Stimulated activated naive CD8-positive, alpha-beta T cell treated with anti-CD3 and anti-CD28 coated beads, Interleukin-15, Interleukin-2, amounts not matched to agents 100 U/mL and 50 U/mL, for 24 hours (primary cell): ENCODE data around the gene SCN4B.

Experiments used
- ATAC-seq: fragments of 150-1000 bp; cut with Tn5 transposase; one replicate; pipeline ENCODE4 v1.10.0; 2021
- DNase-seq: peaks from one replicate; pipeline ENCODE4 v3.0.0; 2021

The SCN4B gene

GRCh38 chr11:118129471-118130172, 23.0 kb downstream of the SCN4B start:
- no peak for ATAC-seq

GRCh38 chr11:118128721-118129470, 23.7 kb downstream of the SCN4B start:
- DNase-seq: no peak
- ATAC-seq: no peak

More at GRCh38 chr11:118129471-118130172, 23.0 kb downstream of the SCN4B start:
- no peak for DNase-seq

- DNase-seq: no peak
- no peak for ATAC-seq
These were observed 24.3 kb downstream of the SCN4B start for GRCh38 chr11:118128310-118128709.

GRCh38 chr11:118126082-118126838, 26.4 kb downstream of the SCN4B start:
- no peak for DNase-seq
- ATAC-seq: peak; percentile 52

GRCh38 chr11:118124929-118125535, 27.6 kb downstream of the SCN4B start:
- DNase-seq (no peak), ATAC-seq (no peak)

- ATAC-seq (no peak), DNase-seq (no peak)
These were observed 31.8 kb downstream of the SCN4B start for GRCh38 chr11:118120793-118121192.

- peak; percentile 61 for ATAC-seq
These were observed 34.6 kb downstream of the SCN4B start for GRCh38 chr11:118117790-118118601.

GRCh38 chr11:118115048-118115447, 37.6 kb downstream of the SCN4B start:
- DNase-seq: no peak

More at GRCh38 chr11:118117790-118118601, 34.6 kb downstream of the SCN4B start:
- peak; percentile 13 for DNase-seq

GRCh38 chr11:118114266-118114665, 38.4 kb downstream of the SCN4B start:
- ATAC-seq: no peak

More at GRCh38 chr11:118115048-118115447, 37.6 kb downstream of the SCN4B start:
- ATAC-seq: no peak

GRCh38 chr11:118112711-118113430, 39.8 kb downstream of the SCN4B start:
- ATAC-seq (no peak), DNase-seq (no peak)

More at GRCh38 chr11:118114266-118114665, 38.4 kb downstream of the SCN4B start:
- DNase-seq: no peak

- ATAC-seq (no peak), DNase-seq (no peak)
These were observed 40.9 kb downstream of the SCN4B start for GRCh38 chr11:118111744-118112035.

GRCh38 chr11:118111019-118111743, 41.4 kb downstream of the SCN4B start:
- DNase-seq (no peak), ATAC-seq (no peak)

GRCh38 chr11:118109231-118109630, 43.4 kb downstream of the SCN4B start:
- DNase-seq: no peak
- ATAC-seq: no peak

GRCh38 chr11:118108513-118108912, 44.1 kb downstream of the SCN4B start:
- DNase-seq (no peak), ATAC-seq (no peak)

GRCh38 chr11:118106789-118107335, 45.8 kb downstream of the SCN4B start:
- no peak for ATAC-seq
- no peak for DNase-seq

GRCh38 chr11:118105657-118106305, 46.8 kb downstream of the SCN4B start:
- no peak for ATAC-seq
- no peak for DNase-seq

- no peak for ATAC-seq
- DNase-seq: no peak
These were observed 48.1 kb downstream of the SCN4B start for GRCh38 chr11:118104491-118104890.

- DNase-seq (no peak), ATAC-seq (no peak)
These were observed 49.8 kb downstream of the SCN4B start for GRCh38 chr11:118102721-118103261.

- DNase-seq: no peak
These were observed 51.9 kb downstream of the SCN4B start for GRCh38 chr11:118100691-118101232.

More at GRCh38 chr11:118100691-118101232, 51.9 kb downstream of the SCN4B start:
- ATAC-seq: no peak
